OCI-LY3 (cell line): ENCODE data around the gene C6orf15.

Experiments
- H2AFZ ChIP-seq: fragments of 200-600, 300-600 bp; shearing (Covaris generic); 2 replicates; pipeline ENCODE4 v1.6.0; 2014; ENCODE audit warnings: antibody characterized with exemption, low read depth, low read length
- H3K27ac ChIP-seq: fragments of 200-600, 300-600 bp; sonication (generic); 2 replicates; pipeline ENCODE4 v1.5.1; 2014; ENCODE audit warnings: mild to moderate bottlenecking, low read length, moderate library complexity, mixed read lengths
- H3K27me3 ChIP-seq: fragments of 200-600, 300-600 bp; sonication (generic); 2 replicates; pipeline ENCODE4 v1.6.1; 2014; ENCODE audit warnings: low read depth, low read length, mixed read lengths
- H3K36me3 ChIP-seq: fragments of 200-600, 300-600 bp; sonication (generic); replicated peaks from 2 replicates; pipeline ENCODE3; 2014; ENCODE audit warnings: low read depth, low read length, mixed read lengths
- H3K4me1 ChIP-seq: fragments of 300-600, 200-600 bp; sonication (generic); 2 replicates; pipeline ENCODE4 v1.6.1; 2014; ENCODE audit warnings: low read length, mixed read lengths
- H3K4me2 ChIP-seq: fragments of 200-600, 300-600 bp; sonication (generic); 2 replicates; pipeline ENCODE4 v1.6.1; 2014; ENCODE audit warnings: low read length, mixed read lengths
- H3K4me3 ChIP-seq: fragments of 300-600, 200-600 bp; sonication (generic); 2 replicates; pipeline ENCODE4 v1.5.1; 2014; ENCODE audit warnings: antibody characterized with exemption, mild to moderate bottlenecking, low read length, moderate library complexity
- H3K79me2 ChIP-seq: fragments of 300-600, 200-600 bp; shearing (Covaris generic); 2 replicates; pipeline ENCODE4 v1.6.1; 2014; ENCODE audit warnings: mild to moderate bottlenecking, low read length, mixed read lengths
- H3K9ac ChIP-seq: fragments of 300-600, 200-600 bp; shearing (Covaris generic); 2 replicates; pipeline ENCODE4 v1.6.0; 2014; ENCODE audit warnings: mild to moderate bottlenecking, low read length, moderate library complexity
- H3K9me3 ChIP-seq: fragments of 200-600, 300-600 bp; shearing (Covaris generic); 2 replicates; pipeline ENCODE4 v1.6.1; 2014; ENCODE audit warnings: low read length, mixed read lengths; ENCODE audit not compliant: insufficient read depth
- H4K20me1 ChIP-seq: fragments of 200-600, 300-600 bp; sonication (generic); 2 replicates; pipeline ENCODE4 v1.6.1; 2016; ENCODE audit warnings: low read length, mixed read lengths; ENCODE audit not compliant: insufficient read depth
- CTCF ChIP-seq: fragments of 200-600, 300-600 bp; sonication (generic); IDR thresholded peaks from 2 replicates; pipeline ENCODE4 v1.5.1; 2014; ENCODE audit warnings: antibody characterized with exemption, low read length, low read depth
- EZH2phosphoT487 ChIP-seq: fragments of 200-600 bp; shearing (Covaris generic); IDR thresholded peaks from 2 replicates; pipeline ENCODE4 v1.6.1; 2018; ENCODE audit warnings: antibody characterized with exemption, mixed run types, low read depth

Gene C6orf15

GRCh38 chr6:31065556-31065955, 46.8 kb downstream of the C6orf15 start:
- H3K79me2 ChIP-seq, result no peaks in the 10 kb centered on the region
- no peak overlapping the region for H3K9ac ChIP-seq
- no peaks in the 10 kb centered on the region for H3K36me3 ChIP-seq
- H3K4me2 ChIP-seq, result no peak overlapping the region
- H3K4me1 ChIP-seq, result 0 out of 2 replicates have a peak, but pooled peaks cover 2% of the 10 kb centered on the region
- no peak overlapping the region for H2AFZ ChIP-seq
- no peak overlapping the region for H3K27ac ChIP-seq
- no peaks in the 10 kb centered on the region for H3K9me3 ChIP-seq
- no peak overlapping the region for H3K4me3 ChIP-seq
- H4K20me1 ChIP-seq, result no peaks in the 10 kb centered on the region
- TF ChIP-seq CTCF (no peak), EZH2phosphoT487 (no peak)
- 0 out of 2 replicates have a peak, but pooled peaks cover 6% of the 10 kb centered on the region for H3K27me3 ChIP-seq

GRCh38 chr6:31063906-31064435, 48.4 kb downstream of the C6orf15 start:
- Histone ChIP-seq H3K4me1 (no peaks in the 10 kb centered on the region), H3K79me2 (no peaks in the 10 kb centered on the region), H3K4me3 (no peak overlapping the region), H3K4me2 (no peak overlapping the region), H3K9ac (no peak overlapping the region), H3K36me3 (no peaks in the 10 kb centered on the region), H2AFZ (no peak overlapping the region), H3K9me3 (no peaks in the 10 kb centered on the region), H3K27me3 (0 out of 2 replicates have a peak, but pooled peaks cover 6% of the 10 kb centered on the region), H3K27ac (no peak overlapping the region), H4K20me1 (no peaks in the 10 kb centered on the region)
- TF ChIP-seq CTCF, result no peak
- TF ChIP-seq EZH2phosphoT487, result no peak
